Esophagus squamous epithelium (tissue), 4 donors: ENCODE data around the gene CDC34.

Source experiments
- POLR2A ChIP-seq, 4 donors: fragments of 450-650 bp; IDR thresholded peaks; one replicate each; pipeline ENCODE4 v1.6.1; 2017; ENCODE audit warnings: antibody characterized with exemption in 4 of 4, mild to moderate bottlenecking in 4 of 4, moderate library complexity in 3 of 4
- TF ChIP-seq, protein P1 (sequence below), 6 experiments: fragments of 450-650 bp in 4 of 6; fragments of 200-600 bp in 2 of 6; sonication (generic) in 2 of 6; IDR thresholded peaks; one replicate each; pipeline ENCODE4 v1.5.1; 2016 to 2019; ENCODE audit warnings: antibody characterized with exemption in 6 of 6, mild to moderate bottlenecking in 4 of 6, moderate library complexity in 4 of 6

DNA sequence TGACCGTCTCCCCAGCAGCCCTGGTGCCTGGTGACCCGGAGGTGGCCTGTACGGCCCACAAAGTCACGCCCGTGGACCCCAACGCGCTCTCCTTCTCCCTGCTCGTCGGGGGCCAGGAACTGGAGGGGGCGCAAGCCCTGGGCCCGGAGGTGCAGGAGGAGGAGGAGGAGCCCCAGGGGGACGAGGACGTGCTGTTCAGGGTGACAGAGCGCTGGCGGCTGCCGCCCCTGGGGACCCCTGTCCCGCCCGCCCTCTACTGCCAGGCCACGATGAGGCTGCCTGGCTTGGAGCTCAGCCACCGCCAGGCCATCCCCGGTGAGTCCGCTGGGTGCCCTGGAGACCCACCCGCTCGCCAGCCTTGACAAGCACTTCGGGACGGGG lies 33.1 kb upstream of the CDC34 start:
- TF ChIP-seq POLR2A (IDR thresholded peaks at IDR 0.05): no peak
- TF ChIP-seq, protein P1, sequence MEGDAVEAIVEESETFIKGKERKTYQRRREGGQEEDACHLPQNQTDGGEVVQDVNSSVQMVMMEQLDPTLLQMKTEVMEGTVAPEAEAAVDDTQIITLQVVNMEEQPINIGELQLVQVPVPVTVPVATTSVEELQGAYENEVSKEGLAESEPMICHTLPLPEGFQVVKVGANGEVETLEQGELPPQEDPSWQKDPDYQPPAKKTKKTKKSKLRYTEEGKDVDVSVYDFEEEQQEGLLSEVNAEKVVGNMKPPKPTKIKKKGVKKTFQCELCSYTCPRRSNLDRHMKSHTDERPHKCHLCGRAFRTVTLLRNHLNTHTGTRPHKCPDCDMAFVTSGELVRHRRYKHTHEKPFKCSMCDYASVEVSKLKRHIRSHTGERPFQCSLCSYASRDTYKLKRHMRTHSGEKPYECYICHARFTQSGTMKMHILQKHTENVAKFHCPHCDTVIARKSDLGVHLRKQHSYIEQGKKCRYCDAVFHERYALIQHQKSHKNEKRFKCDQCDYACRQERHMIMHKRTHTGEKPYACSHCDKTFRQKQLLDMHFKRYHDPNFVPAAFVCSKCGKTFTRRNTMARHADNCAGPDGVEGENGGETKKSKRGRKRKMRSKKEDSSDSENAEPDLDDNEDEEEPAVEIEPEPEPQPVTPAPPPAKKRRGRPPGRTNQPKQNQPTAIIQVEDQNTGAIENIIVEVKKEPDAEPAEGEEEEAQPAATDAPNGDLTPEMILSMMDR (IDR thresholded peaks at IDR 0.05): no peak
